ENCODE results near the gene ATP11B. TPM values are rescaled to one million over a fixed set of nuclear protein-coding genes. Genes with fewer than 3 reads are reported as not detected.

The ATP11B gene
- total RNA-seq, 1 donor from 2014 or later: 58.7 TPM

DNA sequence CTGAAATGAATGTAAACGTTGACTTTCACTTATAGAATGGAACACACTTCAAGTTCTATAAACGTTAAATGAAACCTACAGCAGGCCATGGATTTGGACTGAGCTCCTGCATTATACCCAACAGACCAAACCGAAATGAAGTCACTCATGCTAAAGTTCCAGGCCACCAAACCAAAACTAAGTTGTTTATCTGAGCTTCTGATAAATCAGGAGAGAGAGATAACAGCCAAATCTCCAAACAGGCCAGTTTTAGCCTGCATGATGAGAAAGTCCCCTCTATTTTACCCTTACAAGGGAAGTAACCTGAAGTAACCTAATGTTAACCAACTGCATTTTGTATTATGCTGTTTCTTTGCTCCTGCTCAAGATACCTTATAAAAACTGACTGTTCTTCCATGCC lies 142.5 kb downstream of the ATP11B start:
- intact Hi-C loops (cut with DNase I): no loop called here
- DNase-seq (ENCODE audit: low spot score): no peak
- ATAC-seq: no peak

DNA sequence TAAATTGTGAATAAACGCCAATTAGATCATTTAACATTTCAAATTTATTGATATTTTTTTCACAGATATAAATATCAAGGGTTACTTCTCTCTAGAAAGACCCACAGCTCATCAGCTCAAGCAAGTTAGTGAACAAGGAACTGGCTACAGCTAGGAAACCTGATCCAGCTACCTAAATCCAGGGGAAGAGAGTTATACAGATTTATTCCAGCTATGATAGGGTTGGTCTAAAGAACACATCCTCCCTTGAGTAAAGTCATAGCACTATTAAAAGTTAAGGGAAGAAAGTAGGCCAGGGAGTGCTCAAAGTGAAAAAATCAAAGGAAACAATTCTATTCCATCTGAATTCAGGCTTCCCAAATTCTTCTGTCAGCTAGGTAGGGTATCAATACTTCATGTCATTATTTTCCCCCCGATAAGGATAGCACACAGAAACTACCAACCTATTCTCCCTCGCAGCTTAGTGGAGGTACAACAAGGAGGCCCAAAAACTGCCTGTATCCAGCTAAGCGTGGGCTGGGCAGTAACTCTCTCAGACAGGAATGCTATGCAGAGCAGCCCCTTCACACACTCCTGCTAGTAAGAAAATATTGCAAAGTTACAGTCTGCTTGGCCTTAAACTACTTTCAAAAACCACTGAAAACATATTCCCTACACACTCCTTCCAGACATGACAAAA lies 143.1 kb downstream of the ATP11B start:
- no peak for ATAC-seq
- intact Hi-C loops (cut with DNase I): no loop called here
- DNase-seq (ENCODE audit: low spot score): no peak

DNA sequence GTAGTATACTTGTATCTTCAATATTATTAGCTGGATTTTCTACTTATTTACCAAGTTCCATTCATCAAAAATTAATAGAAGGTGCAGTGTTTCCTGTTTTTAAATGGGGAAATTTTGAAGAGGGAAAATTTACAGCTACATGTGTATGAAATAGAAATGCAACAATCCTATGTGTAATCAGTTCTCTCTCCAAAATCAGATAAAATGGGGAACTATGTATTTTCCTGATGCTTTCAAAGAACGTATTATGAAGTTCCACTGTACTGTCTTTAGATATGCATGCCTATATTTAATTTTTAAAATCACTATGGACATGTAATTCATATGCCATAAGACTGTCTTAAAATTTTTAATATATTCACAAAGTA lies 143.6 kb downstream of the ATP11B start:
- DNase-seq (ENCODE audit: low spot score): no peak
- intact Hi-C loops (cut with DNase I): no loop called here
- no peak for ATAC-seq

DNA sequence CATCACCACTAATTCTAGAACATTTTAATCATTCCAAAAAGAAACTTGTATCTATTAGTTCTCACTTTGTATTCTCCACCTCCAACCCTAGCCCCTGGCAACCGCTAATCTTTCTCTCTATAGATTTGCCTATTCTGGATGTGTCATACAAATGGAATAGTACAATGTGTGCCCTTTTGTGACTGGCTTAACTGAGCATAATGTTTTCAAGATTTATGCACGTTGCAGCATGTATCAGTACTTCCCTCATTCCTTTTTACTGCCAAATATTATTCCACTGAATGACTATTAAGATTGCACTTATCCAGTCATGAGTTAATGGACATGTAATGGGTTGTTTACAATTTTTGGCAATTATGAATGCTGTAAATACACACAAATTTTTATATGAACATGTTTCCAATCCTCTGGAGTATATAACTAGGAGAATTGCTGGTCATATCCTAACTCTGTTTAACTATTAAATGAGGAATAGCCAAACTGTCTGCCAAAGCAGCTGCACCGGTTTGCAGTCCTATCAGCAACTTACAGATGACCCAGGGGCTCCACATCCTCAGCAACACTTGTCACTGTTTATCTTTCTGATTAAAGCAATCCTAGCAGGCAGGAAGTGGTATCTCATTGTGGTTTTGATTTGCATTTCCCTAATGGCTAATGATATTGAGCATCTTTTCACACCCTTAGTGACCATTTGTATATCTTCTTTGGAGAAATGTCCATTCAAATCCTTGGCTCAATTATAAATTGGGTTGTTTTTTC lies 144.2 kb downstream of the ATP11B start:
- intact Hi-C loops (cut with DNase I): no loop called here
- ATAC-seq: no peak
- DNase-seq (ENCODE audit: low spot score): no peak

DNA sequence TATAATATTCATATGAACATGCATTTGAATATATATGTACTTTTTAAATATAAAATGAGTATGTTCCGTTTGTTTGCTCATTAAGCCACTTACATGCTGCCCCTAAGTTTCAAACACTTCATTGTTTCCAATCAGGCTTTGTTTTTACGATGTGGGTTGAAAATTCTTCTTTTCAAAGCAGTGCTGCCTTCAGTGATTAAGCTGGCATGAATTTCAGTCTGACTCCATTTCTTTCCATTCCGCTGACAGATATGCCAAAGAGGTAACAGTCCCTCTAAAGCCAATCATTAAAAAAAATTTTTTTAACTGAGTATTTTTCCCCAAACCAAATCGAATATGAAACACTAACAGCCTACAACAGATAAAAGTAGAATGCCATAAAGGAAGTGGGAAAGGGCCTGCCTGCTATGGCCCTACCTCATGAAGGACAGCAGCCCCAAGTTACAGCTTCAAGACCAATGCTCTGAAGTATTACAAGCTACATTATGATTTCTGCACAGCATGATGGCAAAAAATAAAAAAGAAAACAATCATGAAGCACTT lies 147.0 kb downstream of the ATP11B start:
- ATAC-seq (no peak), DNase-seq (ENCODE audit: low spot score) (no peak)
- intact Hi-C loops (cut with DNase I): no loop called here

DNA sequence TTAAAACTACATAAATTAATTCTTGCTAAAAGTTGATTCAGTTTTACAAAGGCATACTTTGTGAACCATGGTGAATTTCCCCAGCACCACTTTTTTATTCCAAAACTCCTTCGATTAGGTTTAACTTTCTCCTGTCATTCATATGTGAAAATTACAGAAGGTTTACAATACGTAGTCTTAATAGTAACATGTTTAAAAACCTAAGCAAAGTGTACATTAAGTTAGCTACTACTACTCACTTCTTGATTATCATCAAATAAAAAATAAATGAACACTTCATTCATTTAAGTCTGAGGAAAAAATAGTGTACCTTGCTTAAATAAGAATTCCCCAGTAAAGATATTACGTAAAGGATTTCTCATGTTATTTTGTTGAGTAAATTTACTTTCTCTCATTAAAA lies 148.4 kb downstream of the ATP11B start:
- DNase-seq (ENCODE audit: low spot score) (no peak), ATAC-seq (no peak)
- intact Hi-C loops (cut with DNase I): no loop called here

DNA sequence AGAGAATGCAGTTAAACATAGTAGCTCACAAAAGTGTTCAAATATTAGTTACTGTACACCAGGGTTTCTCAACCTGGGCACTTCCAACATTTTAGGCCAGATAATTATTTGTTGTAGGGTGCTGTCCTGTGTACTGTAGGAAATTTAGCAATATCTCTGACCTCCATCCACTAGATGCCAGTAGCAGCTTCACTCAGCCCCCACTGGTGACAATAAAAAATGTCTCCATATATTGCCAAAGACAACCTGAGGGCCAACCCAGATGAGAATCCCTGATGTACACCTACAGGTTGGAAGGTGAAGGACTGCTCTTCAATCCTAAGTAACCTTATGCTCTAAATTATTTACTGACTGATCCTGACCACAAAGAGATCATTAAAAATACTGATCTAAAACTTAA lies 154.6 kb downstream of the ATP11B start:
- DNase-seq (ENCODE audit: low spot score): no peak
- no peak for ATAC-seq
- intact Hi-C loops (cut with DNase I): no loop called here

DNA sequence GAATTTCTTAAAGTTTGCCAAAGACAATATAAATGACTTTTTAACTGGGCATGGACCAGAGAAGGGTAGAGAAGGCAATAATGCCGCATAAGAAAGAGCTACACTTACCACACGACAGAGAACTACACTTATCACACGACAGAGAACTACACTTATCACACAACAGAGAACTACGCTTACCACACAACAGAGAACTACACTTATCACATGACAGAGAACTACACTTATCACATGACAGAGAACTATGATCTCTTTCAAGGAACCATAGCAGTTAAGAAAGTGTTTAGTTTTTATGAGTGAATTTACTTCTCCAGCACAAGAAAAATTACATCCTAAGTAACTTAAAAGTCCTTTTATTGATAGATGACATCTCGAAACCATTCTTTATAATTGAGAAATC lies 155.0 kb downstream of the ATP11B start:
- ATAC-seq: no peak
- DNase-seq (ENCODE audit: low spot score): no peak
- intact Hi-C loops (cut with DNase I): no loop called here

DNA sequence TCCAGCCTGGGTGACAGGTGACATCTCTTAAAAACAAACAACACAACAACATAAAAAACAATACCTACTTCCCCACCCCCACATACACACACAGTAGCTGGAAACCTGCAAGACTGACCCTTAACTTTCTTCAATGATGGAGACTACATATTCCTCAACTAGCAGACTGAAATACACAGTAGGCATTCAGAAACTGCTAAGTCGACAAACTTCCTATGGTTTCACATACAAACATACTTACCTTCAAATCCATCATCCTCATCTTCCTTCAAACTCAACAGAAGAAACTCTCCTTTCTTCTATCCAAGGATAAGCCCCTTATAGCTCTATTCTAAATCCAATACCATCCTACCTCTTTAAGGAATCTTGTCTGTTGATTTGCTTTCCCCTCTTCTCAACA lies 156.4 kb downstream of the ATP11B start:
- intact Hi-C loops (cut with DNase I): no loop called here
- ATAC-seq (no peak), DNase-seq (ENCODE audit: low spot score) (no peak)

DNA sequence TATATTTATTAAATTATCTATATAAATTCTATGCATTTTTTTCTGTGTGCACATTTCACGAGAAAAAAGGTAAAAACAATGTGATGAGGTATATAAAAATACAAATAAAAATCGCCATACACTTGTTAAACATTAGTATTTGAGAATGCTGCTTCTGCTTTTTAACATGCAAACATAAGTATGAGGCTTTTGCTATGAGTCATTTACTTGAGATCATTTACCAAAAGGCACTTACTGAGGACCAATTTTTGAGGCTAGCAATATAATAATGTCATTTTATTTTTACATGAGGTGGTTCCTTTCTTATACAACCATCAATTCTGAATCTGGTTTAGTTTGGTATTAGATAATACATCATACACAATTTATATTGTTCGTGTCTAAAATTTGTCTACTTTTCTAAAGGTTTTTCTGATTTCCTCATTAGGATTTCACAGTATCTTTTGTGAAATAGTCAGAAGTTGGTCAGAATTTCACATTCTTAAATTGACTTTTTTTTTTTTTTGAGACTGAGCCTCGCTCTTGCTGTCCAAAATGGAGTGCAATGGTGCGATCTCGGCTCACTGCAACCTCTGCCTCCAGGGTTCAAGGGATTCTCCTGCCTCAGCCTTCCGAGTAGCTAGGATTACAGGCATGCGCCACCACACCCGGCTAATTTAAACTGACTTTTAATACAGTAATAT lies 161.4 kb downstream of the ATP11B start:
- intact Hi-C loops (cut with DNase I): no loop called here
- no peak for DNase-seq (ENCODE audit: low spot score)
- no peak for ATAC-seq

DNA sequence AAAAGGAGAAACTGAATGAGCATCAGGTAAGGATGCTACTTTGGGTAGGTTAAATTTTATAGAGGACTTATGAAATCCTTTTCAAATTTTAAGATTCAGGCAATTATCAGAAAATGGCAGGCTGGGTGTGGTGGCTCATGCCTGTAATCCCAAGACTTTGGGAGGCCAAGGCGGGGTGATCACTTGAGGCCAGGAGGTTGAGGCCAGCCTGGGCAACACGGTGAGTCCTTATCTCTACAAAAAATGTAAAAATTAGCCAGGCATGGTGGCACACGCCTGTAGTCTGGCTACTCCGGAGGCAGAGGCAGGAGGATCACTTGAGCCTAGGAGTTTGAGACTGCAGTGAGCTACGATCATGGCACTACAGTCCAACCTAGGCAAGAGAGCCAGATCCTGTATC lies 163.9 kb downstream of the ATP11B start:
- DNase-seq (ENCODE audit: low spot score): no peak
- intact Hi-C loops (cut with DNase I): no loop called here
- no peak for ATAC-seq

DNA sequence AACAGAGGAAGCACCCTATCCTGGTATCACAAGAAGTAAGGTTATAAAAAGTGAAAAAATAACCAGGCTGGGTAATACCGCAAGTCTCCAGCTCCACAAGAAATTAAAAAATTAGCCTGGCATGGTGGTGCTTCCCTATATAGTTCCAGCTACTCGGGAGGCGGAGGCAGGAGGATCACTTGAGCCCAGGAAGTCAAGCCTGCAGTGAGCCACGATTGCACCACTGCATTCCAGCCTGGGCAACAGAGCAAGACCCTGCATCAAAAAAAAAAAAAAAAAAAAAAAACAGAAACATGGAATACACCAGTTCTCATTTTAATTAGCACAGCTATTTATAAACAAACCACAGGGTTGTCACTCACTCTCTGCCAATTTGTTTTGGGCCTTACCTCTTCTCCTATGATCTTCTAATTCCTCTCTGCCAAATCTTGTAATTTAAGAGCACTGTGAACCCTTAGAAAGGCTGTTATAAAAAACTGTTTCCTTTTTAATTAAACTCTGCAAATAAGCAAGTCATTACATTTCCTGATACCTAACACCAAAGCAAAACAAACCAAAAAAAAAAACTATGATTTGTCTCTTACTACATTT lies 164.5 kb downstream of the ATP11B start:
- ATAC-seq (no peak), DNase-seq (ENCODE audit: low spot score) (no peak)
- intact Hi-C loops (cut with DNase I): no loop called here

DNA sequence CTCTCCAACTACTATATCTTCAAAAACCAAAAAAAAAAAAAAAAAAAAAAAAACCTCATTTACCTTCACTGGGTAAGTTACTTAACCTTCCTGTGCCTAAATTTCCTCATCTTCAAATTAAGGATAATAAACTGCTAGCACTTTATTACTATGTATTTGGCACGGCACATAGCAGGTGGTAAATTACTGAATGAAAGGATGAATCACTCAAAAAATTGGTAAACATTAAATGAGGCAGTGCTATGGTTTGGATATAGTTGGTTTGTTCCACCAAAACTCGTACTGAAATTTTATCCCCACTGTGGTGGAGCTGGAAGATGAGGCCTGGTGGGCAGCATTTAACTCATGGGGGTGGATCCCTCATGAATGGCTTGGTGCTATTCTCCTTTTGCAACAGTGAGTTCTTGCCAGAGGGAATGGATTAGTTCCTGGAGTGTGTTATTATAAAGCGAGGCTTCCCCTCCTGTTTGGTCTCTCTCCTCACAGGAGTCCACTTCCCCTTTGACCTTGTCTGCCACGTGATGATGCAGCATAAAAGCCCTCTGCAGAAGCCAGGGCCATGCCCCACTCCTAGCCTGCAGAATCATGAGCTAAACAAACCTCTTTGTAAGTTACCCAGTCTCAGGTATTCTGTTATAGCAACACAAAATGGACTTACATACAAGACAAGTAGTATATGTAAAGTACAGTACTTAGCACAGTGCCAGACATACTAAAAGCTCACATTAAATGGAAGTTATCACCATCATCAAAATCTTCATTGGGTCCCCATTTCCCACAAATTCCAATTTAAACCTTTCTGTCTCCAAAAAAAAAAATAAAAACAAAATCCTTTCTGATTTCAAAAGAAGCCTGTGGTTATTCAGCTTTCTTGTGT lies 166.4 kb downstream of the ATP11B start:
- DNase-seq (ENCODE audit: low spot score) (no peak), ATAC-seq (peak; percentile 52)
- intact Hi-C loops (cut with DNase I): no loop called here

DNA sequence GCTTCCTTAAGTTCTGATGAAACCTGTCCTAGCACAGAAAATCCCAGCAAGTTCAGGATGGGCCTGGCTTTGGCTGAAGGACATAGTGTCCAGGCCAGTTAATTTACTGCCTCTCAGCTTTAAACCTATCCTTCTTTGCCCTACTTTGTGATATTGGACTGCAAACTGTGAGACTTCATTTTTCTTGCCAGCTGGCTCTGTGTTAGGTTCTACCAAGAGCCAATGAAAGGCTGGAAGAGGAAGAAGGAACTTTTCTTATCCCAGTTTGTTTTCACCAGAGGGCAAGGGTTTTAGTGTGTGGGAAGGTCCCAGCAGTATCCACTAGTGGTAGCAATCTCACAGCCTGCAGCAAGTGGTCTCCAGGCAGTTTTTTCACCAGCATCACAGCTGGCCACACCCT lies 168.9 kb downstream of the ATP11B start:
- DNase-seq (ENCODE audit: low spot score): no peak
- ATAC-seq: peak; percentile 91
- intact Hi-C loops (cut with DNase I): no loop called here

DNA sequence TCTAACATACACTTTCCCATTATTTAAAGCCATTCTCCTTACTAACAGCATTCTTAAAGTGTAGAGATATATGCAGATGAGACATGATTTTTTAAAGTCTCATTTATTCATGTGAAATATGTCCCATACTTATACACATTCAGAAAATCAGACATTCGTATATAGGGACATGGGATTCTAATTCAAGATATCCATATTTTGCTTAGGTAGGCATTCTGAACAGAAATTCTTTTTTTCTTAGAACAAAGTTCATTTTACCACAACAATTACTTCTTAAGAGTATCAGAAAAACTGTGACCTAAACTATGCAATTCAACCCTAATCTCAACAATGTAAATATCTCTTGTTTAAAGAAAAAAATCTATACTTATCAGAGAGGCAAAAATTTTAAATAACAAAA lies 170.9 kb downstream of the ATP11B start:
- ATAC-seq (no peak), DNase-seq (ENCODE audit: low spot score) (no peak)
- intact Hi-C loops (cut with DNase I): no loop called here

DNA sequence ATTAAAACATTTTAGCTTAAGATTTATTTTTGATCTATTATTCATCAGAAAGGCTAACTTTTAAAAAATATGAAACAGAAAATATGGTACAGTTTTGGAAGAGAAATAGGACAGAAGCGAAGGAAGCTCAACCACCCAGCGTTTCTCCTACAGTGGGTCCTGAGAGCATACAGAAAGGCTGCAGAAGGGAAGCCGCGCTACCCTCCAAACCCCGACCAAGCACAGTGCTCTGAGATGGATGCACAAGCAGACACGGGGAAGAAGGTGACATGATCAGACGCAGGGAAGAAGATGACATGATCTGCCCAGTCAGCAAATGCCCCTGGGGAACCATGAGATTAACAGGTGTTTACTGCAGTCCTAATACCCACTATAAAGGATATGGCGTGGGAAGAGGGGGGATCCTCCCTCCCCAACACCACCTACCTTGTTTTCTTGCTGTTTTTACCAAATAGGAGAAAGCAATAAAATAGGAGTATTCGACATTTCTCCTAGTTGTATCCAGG lies 172.6 kb downstream of the ATP11B start:
- DNase-seq (ENCODE audit: low spot score) (no peak), ATAC-seq (no peak)
- intact Hi-C loops (cut with DNase I): no loop called here

DNA sequence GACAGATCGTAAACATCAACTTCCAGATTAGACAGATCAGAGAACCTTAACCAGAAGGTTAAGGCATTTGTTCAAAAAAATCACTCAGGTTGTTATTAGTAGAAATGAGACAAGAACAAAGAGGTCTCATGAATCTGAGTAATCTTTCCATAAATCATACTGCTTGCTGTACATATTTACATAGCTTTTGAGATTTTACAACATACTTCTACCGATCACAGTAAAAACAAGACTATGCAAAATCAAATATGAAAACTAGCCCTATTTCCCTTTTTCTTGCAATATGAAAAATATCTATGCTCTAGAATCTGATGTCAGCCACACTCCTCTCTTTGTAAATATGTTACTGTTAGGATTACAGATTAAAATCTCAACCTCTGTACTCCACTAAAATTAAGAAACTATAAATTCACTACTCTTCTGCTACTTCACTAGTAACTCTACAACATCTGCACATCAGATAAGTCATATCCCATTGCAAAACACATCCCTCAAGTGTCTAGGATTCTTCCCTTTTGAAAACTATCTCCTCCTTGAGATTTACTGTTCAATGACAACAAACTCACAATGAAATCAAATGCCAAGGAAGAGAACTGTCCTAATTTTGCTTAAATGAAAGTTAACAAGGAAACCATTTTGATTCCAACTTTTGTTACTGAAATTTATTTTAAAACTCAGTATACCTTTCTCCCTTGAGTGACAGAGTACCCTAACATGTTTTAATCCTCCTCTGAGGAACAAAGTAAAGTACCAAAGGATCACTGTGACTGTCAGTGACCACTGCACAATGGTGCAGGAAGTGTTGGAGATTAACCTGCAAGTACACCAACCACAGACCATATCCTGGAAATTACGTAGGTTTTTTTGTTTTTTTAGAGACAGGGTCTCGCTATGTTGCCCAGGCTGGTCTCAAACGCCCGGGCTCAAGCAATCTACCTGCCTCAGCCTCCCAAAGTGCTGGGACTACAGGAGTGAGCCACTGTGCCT lies 174.2 kb downstream of the ATP11B start:
- intact Hi-C loops (cut with DNase I): no loop called here
- ATAC-seq (no peak), DNase-seq (ENCODE audit: low spot score) (no peak)

DNA sequence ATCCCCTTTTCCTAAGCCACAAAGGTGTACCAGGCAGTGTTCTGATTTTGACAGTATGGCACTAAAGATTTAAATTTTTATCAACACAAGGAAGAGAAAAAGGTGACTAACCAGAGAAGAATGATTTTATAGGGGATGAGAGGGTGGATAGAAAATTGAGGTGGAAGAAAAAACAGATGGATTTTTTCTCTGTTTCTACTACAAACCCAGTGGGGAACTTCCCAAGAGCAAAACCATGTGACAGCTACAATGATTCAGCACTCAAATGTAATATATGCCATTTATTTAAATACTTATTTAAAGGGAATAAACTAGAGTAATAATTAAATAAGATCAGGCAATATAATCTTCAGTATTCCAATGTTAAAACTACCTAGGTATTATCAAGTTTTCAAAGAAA lies 176.0 kb downstream of the ATP11B start:
- ATAC-seq: no peak
- intact Hi-C loops (cut with DNase I): no loop called here
- no peak for DNase-seq (ENCODE audit: low spot score)
